Lung (tissue), 12 donors: Measurements from ENCODE around the gene TENM3. TPM values are rescaled to one million over a fixed set of nuclear protein-coding genes. Genes with fewer than 3 reads are reported as not detected.

ENCODE experiments used
- ATAC-seq: fragments of 200-7000 bp; cut with Tn5 transposase; one replicate; pipeline ENCODE4 v1.9.1; 2020; ENCODE audit warnings: moderate number of reproducible peaks; ENCODE audit not compliant: insufficient read depth, low FRiP score
- DNase-seq, 3 donors: peaks; one replicate each; pipeline ENCODE4 v3.0.0-alpha.2; 2013 to 2017
- H3K27ac ChIP-seq, 2 donors: one replicate each; pipeline ENCODE4 v1.5.1; 2013; ENCODE audit warnings: mild to moderate bottlenecking in 2 of 2, moderate library complexity in 2 of 2, control low read depth in 1 of 2, inconsistent platforms in 1 of 2, low read depth in 1 of 2, low read length in 1 of 2
- H3K27me3 ChIP-seq, 3 donors: one replicate each; pipeline ENCODE4 v1.5.1; 2013; ENCODE audit warnings: low read length in 2 of 3; ENCODE audit not compliant: control insufficient read depth in 3 of 3, insufficient read depth in 3 of 3
- H3K36me3 ChIP-seq, 4 donors: one replicate each; pipeline ENCODE4 v1.5.1; 2013; ENCODE audit warnings: low read length in 4 of 4, mild to moderate bottlenecking in 1 of 4, moderate library complexity in 1 of 4; ENCODE audit not compliant: control insufficient read depth in 4 of 4, insufficient read depth in 4 of 4
- H3K4me1 ChIP-seq, 5 donors: one replicate each; pipeline ENCODE4 v1.5.1; 2013; ENCODE audit warnings: low read length in 5 of 5, mild to moderate bottlenecking in 2 of 5, moderate library complexity in 1 of 5; ENCODE audit not compliant: control insufficient read depth in 5 of 5, insufficient read depth in 5 of 5
- H3K4me3 ChIP-seq: one replicate; pipeline ENCODE4 v1.5.1; 2013; ENCODE audit warnings: mild to moderate bottlenecking, control low read depth, moderate library complexity
- H3K9ac ChIP-seq, 2 donors: one replicate each; pipeline ENCODE4 v1.5.1; 2013; ENCODE audit warnings: low read length in 2 of 2, control low read depth in 1 of 2; ENCODE audit not compliant: insufficient read depth in 1 of 2
- H3K9me3 ChIP-seq, 4 donors: one replicate each; pipeline ENCODE4 v1.5.1; 2013; ENCODE audit warnings: low read length in 3 of 4, mild to moderate bottlenecking in 1 of 4, moderate library complexity in 1 of 4; ENCODE audit not compliant: control insufficient read depth in 4 of 4, insufficient read depth in 3 of 4
- WGBS, 2 donors: extraction: QIAGEN DNeasy Blood & Tissue Kit; methylation state at CpG; one replicate each; pipeline ENCODE4 v1.1.7; 2013; 5-methylcytosine and 5-hydroxymethylcytosine counted together
- polyA plus RNA-seq, 2 donors: library from polyadenylated mRNA; stranded (reverse); fragments of 200-250 nt; gene quantifications; one replicate each; pipeline ENCODE4 v1.2.1, GENCODE V29; 2013
- total RNA-seq, 2 donors: library from RNA; depleted of rRNA in 1 of 2; stranded (reverse); fragments of >200 nt in 1 of 2; gene quantifications; one replicate each; pipeline ENCODE4 v1.2.1, GENCODE V29; 2014 to 2021
- TF ChIP-seq, protein P1 (sequence below): IDR thresholded peaks from 2 replicates; pipeline ENCODE4 v1.5.1; 2012; ENCODE audit warnings: mild to moderate bottlenecking; ENCODE audit errors: control extremely low read depth, extremely low read depth
- donor health status: control.
- donor health status: control.
- donor health status: Bipolar disorder and iron deficiency.
- donor health status: healthy.
- donor health status: DM: yes; HTN: yes; CAD: no.

Gene TENM3
- total and polyA plus RNA-seq, 4 donors: 0.14 to 5.3 (median 2.2) TPM

DNA sequence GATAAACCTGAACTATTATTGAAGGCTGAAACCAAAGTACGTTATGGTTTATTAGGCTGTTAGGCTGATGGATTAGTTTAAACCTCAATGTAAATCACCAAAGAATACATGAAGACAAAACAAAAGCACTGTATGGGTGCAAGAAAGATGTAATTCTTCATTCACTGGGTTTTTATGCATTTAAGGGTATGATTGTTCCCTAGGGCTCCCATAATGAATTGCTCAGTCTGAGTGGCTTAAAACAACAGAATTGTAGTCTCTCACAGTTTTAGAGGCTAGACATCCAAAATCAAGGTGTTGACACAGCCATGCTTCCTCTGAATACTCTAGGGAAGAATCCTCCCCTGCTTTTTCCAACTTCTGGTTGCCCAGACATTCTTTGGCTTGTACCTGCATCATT is 222.8 kb downstream of the TENM3 start:
- TF ChIP-seq, protein P1, sequence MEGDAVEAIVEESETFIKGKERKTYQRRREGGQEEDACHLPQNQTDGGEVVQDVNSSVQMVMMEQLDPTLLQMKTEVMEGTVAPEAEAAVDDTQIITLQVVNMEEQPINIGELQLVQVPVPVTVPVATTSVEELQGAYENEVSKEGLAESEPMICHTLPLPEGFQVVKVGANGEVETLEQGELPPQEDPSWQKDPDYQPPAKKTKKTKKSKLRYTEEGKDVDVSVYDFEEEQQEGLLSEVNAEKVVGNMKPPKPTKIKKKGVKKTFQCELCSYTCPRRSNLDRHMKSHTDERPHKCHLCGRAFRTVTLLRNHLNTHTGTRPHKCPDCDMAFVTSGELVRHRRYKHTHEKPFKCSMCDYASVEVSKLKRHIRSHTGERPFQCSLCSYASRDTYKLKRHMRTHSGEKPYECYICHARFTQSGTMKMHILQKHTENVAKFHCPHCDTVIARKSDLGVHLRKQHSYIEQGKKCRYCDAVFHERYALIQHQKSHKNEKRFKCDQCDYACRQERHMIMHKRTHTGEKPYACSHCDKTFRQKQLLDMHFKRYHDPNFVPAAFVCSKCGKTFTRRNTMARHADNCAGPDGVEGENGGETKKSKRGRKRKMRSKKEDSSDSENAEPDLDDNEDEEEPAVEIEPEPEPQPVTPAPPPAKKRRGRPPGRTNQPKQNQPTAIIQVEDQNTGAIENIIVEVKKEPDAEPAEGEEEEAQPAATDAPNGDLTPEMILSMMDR: no peak
- Histone ChIP-seq H3K27ac (no peak overlapping the region), H3K4me3 (no peak overlapping the region), H3K4me1 (no peaks in the 10 kb centered on the region), H3K9ac (no peak overlapping the region), H3K27me3 (no peaks in the 10 kb centered on the region), H3K9me3 (no peaks in the 10 kb centered on the region), H3K36me3 (no peaks in the 10 kb centered on the region)
- 76 to 91% methylated on average over 1 of the region's 1 CpG for WGBS, 2 donors
- DNase-seq (no peak), ATAC-seq (no peak)

DNA sequence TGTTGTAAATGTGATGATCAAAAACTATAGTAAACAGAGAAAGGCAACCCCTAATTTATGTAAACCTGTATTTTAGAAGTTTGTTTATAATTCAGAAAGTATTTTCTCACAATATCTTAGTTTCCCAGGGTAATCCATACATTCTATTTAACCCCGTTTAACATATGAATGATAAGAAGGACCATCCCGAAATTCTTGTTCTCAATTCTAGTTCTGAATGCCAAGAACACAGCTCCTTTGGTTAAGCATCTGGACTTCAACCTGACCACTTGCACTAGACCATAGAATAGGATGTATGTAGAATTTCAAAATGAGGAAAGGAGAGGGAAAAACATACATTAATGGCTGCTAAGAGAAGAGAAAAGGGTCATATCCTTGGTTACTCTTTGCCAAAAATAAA is 227.0 kb downstream of the TENM3 start:
- Histone ChIP-seq H3K36me3 (no peaks in the 10 kb centered on the region), H3K27ac (no peak overlapping the region), H3K27me3 (no peaks in the 10 kb centered on the region), H3K9me3 (peaks cover 0 to 7% (median 0%) of the 10 kb centered on the region in 4 donors), H3K4me3 (no peak overlapping the region), H3K9ac (no peak overlapping the region), H3K4me1 (no peaks in the 10 kb centered on the region)
- TF ChIP-seq, protein P1: no peak
- DNase-seq (no peak), ATAC-seq (no peak)
- 82 to 84% methylated on average over 2 of the region's 2 CpGs for WGBS, 2 donors

DNA sequence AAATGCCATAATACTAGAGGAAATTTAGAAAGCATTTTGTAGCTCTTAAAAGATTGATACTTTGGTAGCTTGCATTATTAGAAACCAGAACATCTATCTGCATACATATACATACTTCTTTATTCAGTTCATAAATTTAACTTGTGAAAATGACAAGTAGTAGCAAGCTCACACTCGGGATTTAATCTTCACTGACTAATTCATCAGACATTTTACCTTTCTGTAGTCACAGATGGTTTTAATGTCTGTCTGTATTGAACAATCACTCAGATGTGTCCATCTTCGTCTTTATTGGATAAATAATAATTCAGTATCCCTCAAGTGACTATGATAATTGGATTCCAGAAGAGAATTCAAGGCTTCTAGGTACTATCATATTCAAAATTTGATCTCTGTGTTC is 232.3 kb downstream of the TENM3 start:
- ATAC-seq (no peak), DNase-seq (no peak)
- peaks cover 0 to 7% (median 0%) of the 10 kb centered on the region in 4 donors for H3K9me3 ChIP-seq
- 76 to 78% methylated on average over 2 of the region's 2 CpGs for WGBS, 2 donors
- no peaks in the 10 kb centered on the region for H3K4me1 ChIP-seq
- H3K36me3 ChIP-seq: no peaks in the 10 kb centered on the region
- no peak overlapping the region for H3K9ac ChIP-seq
- no peak overlapping the region for H3K27ac ChIP-seq
- H3K27me3 ChIP-seq: peaks cover 0 to 3% (median 0%) of the 10 kb centered on the region in 3 donors
- no peak overlapping the region for H3K4me3 ChIP-seq
- TF ChIP-seq, protein P1: no peak

DNA sequence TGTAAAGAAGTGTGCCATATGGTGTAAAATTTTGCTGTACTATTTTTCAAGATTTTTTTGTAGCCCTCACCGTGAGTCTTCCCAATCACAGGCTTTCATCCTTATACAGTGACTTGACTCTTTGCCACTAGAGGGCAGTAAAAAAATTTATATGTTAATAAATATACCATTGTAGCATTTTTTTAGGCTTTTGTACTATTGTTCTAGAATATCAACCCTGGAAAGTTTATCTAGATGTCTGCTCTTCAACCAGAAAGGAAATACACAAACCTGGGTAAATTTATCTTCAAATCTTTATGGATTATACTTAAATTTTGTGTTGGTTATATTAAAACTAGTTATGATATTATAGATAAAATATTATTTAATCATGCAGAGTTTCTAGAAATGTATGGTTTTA is 235.3 kb downstream of the TENM3 start:
- ATAC-seq: no peak
- peak in 2 of 3 donors; percentile 64 to 66 for DNase-seq
- Histone ChIP-seq H3K27me3 (peaks cover 0 to 3% (median 0%) of the 10 kb centered on the region in 3 donors), H3K4me1 (no peaks in the 10 kb centered on the region), H3K36me3 (no peaks in the 10 kb centered on the region), H3K27ac (no peak overlapping the region), H3K4me3 (no peak overlapping the region), H3K9ac (no peak overlapping the region), H3K9me3 (no peaks in the 10 kb centered on the region)
- 0% methylated on average over 1 of the region's 1 CpG for WGBS, 2 donors
- TF ChIP-seq, protein P1: no peak
